Measurements from ENCODE around the gene ZNF236. TPM values are rescaled to one million over a fixed set of nuclear protein-coding genes. Genes with fewer than 3 reads are reported as not detected.

Gene ZNF236
- total and polyA plus RNA-seq, 2 of the 8 experiments (the other 6 are each of a cell fraction or from before 2014, with no cell fraction given), result 6.7 to 14.5 TPM

DNA sequence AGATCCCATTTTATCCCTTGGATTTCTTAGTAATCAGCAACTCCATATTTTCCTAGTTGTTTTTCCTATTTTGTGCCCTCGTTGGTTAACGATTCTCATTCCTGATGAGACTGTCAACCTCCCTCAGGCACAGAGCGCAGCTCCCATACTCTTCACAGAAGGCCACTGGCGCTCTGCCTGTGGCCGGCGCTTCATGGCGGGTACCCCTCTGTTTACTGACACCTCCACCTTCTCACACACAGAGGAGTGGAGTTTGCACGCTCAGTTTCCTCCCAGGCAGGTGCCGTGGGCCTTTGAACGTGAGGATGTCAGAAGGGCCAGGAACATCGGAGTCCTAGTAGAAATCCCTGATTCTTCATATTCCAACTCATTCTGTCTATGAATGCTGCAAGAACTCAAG is 171.2 kb downstream of the ZNF236 start (continued):
- no peak for TF ChIP-seq JUND (IDR thresholded peaks at IDR 0.05; ENCODE audit: low read length)
- no peak for TF ChIP-seq SIN3A (conservative IDR thresholded peaks at IDR 0.05 in 1 of 2, IDR thresholded peaks at IDR 0.05 in 1 of 2; ENCODE audit: low read depth in 1 of 2, low read length in 2 of 2)
- no peak for TF ChIP-seq GABPA (IDR thresholded peaks at IDR 0.05; ENCODE audit: borderline replicate concordance, insufficient read depth, low read length)
- no peak for TF ChIP-seq RXRA (IDR thresholded peaks at IDR 0.05; ENCODE audit: insufficient read depth, low read depth, low read length)
- TF ChIP-seq PHF8 (conservative IDR thresholded peaks at IDR 0.05; ENCODE audit: low read depth, low read length), result no peak

Data from H1 (cell line).